K562 (cell line): Measurements from ENCODE around the gene ZNF778. TPM values are rescaled to one million over a fixed set of nuclear protein-coding genes. Genes with fewer than 3 reads are reported as not detected.

Experiments used
- ATAC-seq: fragments of 200-7000 bp; cut with Tn5 transposase; 3 replicates; pipeline ENCODE4 v1.9.1; 2020; ENCODE audit warnings: moderate library complexity
- BruUV-seq: library from RNA; stranded (reverse); fragments of 400-500 nt; replicated peaks from 2 replicates; lab custom pipeline; 2021; lab: Mats Ljungman, UMichigan
- CTCF ChIA-PET: fragments of 300-600 bp; formaldehyde crosslinking; extraction: SDS; loops from one replicate; lab custom pipeline; 2021; ENCODE audit warnings: low intra/inter-chr PET ratio; lab: Yijun Ruan, JAX
- POLR2A ChIA-PET: fragments of 300-600, 350-650 bp; sonication (Branson Sonifier 250); formaldehyde crosslinking; extraction: SDS; loops from one replicate; lab custom pipeline; 2021; ENCODE audit warnings: antibody characterized with exemption, inconsistent platforms; lab: Yijun Ruan, JAX
- DNase-seq, 4 experiments: peaks; one replicate each; pipeline versions ENCODE4 v3.0.0 to v3.0.0-alpha.2; 2011 to 2018; ENCODE audit warnings: low spot score in 3 of 4, mixed read lengths in 3 of 4; ENCODE audit errors: extremely low read depth in 1 of 4
- FAIRE-seq: peaks from 2 replicates; lab custom pipeline; 2011; peaks lifted over from hg19 to GRCh38; lab: Jason Lieb, UNC
- H2AFZ ChIP-seq: 2 replicates; pipeline ENCODE4 v1.6.0; 2011; ENCODE audit warnings: low read depth, low read length, control low read depth, inconsistent platforms
- H3K27ac ChIP-seq: fragments of 200-600 bp; 3 replicates; pipeline ENCODE4 v1.8.0; 2011; ENCODE audit warnings: low read depth, mild to moderate bottlenecking, control low read depth, inconsistent platforms, low read length, moderate library complexity, mixed read lengths; ENCODE audit errors: extremely low read depth
- H3K27me3 ChIP-seq, 2 experiments: fragments of 300-600 bp in 1 of 2; 2 replicates in 1 of 2; 3 replicates in 1 of 2; pipeline versions ENCODE4 v1.6.0 to v1.8.0; 2011; ENCODE audit warnings: inconsistent platforms in 2 of 2, low read length in 2 of 2, mild to moderate bottlenecking in 1 of 2, mixed read lengths in 1 of 2, moderate library complexity in 1 of 2; ENCODE audit not compliant: control insufficient read depth in 2 of 2, insufficient read depth in 2 of 2
- H3K36me3 ChIP-seq: fragments of 300-600 bp; 3 replicates; pipeline ENCODE4 v1.8.0; 2011; ENCODE audit warnings: mild to moderate bottlenecking, low read length, inconsistent platforms; ENCODE audit not compliant: control insufficient read depth, insufficient read depth
- H3K4me1 ChIP-seq, 2 experiments: fragments of 200-600 bp in 1 of 2; replicated peaks in 1 of 2; 2 replicates in 1 of 2; 3 replicates in 1 of 2; pipeline versions ENCODE4 v1.5.1 to v1.8.0; 2011; ENCODE audit warnings: inconsistent platforms in 2 of 2, low read length in 2 of 2, mild to moderate bottlenecking in 1 of 2, mixed read lengths in 1 of 2, moderate library complexity in 1 of 2; ENCODE audit not compliant: control insufficient read depth in 2 of 2, insufficient read depth in 2 of 2
- H3K4me2 ChIP-seq: 2 replicates; pipeline ENCODE4 v1.6.1; 2011; ENCODE audit warnings: low read length, control low read depth, inconsistent platforms, mixed read lengths; ENCODE audit not compliant: insufficient read depth
- H3K4me3 ChIP-seq: fragments of 200-600 bp; sonication (generic), shearing (Covaris generic); 2 replicates; pipeline ENCODE4 v1.5.1; 2016; ENCODE audit warnings: control low read depth, inconsistent platforms
- H3K79me2 ChIP-seq: fragments of 200-600 bp; 3 replicates; pipeline ENCODE4 v1.8.0; 2011; ENCODE audit warnings: low read length, inconsistent platforms; ENCODE audit not compliant: control insufficient read depth, insufficient read depth
- H3K9ac ChIP-seq, 2 experiments: 2 replicates each; pipeline versions ENCODE4 v1.6.0 to v1.6.1; 2011; ENCODE audit warnings: low read depth in 2 of 2, low read length in 2 of 2, control low read depth in 1 of 2, inconsistent platforms in 1 of 2, mild to moderate bottlenecking in 1 of 2, mixed read lengths in 1 of 2; ENCODE audit not compliant: insufficient read depth in 1 of 2
- H3K9me1 ChIP-seq: one replicate; pipeline ENCODE4 v1.6.0; 2011; ENCODE audit warnings: inconsistent platforms, mild to moderate bottlenecking, low read length, moderate library complexity; ENCODE audit not compliant: control insufficient read depth, insufficient read depth
- H3K9me3 ChIP-seq: replicated peaks from 2 replicates; pipeline ENCODE4 v1.5.1; 2011; ENCODE audit warnings: low read depth, low read length, inconsistent platforms; ENCODE audit not compliant: control insufficient read depth, insufficient read depth
- H4K20me1 ChIP-seq: replicated peaks from 2 replicates; pipeline ENCODE4 v1.6.1; 2011; ENCODE audit warnings: low read length, inconsistent platforms, mixed read lengths; ENCODE audit not compliant: control insufficient read depth, insufficient read depth
- ARID1B ChIP-seq: fragments of 450-650 bp; IDR thresholded peaks from 2 replicates; pipeline ENCODE4 v1.6.1; 2016; ENCODE audit warnings: antibody characterized with exemption, mild to moderate bottlenecking, inconsistent platforms
- CBFA2T2 ChIP-seq: fragments of 450-650 bp; conservative IDR thresholded peaks from 2 replicates; pipeline ENCODE4 v1.6.1; 2017; ENCODE audit warnings: mild to moderate bottlenecking
- CEBPB ChIP-seq: fragments of 450-650 bp; IDR thresholded peaks from 2 replicates; pipeline ENCODE4 v1.6.1; 2016; ENCODE audit warnings: missing genetic modification characterization, missing compliant biosample characterization
- HDAC3 ChIP-seq: fragments of 450-650 bp; IDR thresholded peaks from 2 replicates; pipeline ENCODE4 v1.6.1; 2018; ENCODE audit warnings: borderline replicate concordance, mild to moderate bottlenecking, moderate library complexity; ENCODE audit not compliant: partially characterized antibody
- MTA3 ChIP-seq: fragments of 450-650 bp; formaldehyde crosslinking; IDR thresholded peaks from 2 replicates; pipeline ENCODE4 v1.6.1; 2017; ENCODE audit warnings: mild to moderate bottlenecking, borderline replicate concordance
- NR2F6 ChIP-seq: fragments of 450-650 bp; formaldehyde crosslinking; IDR thresholded peaks from 2 replicates; pipeline ENCODE4 v1.4.0; 2020; ENCODE audit warnings: mild to moderate bottlenecking
- PRMT5 ChIP-seq: sonication (generic); formaldehyde crosslinking; IDR thresholded peaks from 2 replicates; pipeline ENCODE4 v1.5.0; 2020; ENCODE audit warnings: missing genetic modification reagents
- RBM34 ChIP-seq: fragments of 200-400 bp; formaldehyde crosslinking; IDR thresholded peaks from 2 replicates; pipeline ENCODE4 v1.6.1; 2018; ENCODE audit warnings: low read length, borderline replicate concordance; ENCODE audit not compliant: insufficient read depth
- RFX1 ChIP-seq: fragments of 450-650 bp; IDR thresholded peaks from 2 replicates; pipeline ENCODE4 v1.6.1; 2016; ENCODE audit warnings: mild to moderate bottlenecking, moderate library complexity
- TRIM24 ChIP-seq, 2 experiments: fragments of 450-650 bp; IDR thresholded peaks; 2 replicates each; pipeline ENCODE4 v1.6.1; 2016
- WHSC1 ChIP-seq: IDR thresholded peaks from one replicate; pipeline ENCODE4 v1.6.1; 2012; ENCODE audit warnings: low read length, control low read depth, inconsistent platforms
- ZC3H11A ChIP-seq: IDR thresholded peaks from 2 replicates; pipeline ENCODE4 v1.6.1; 2012; ENCODE audit warnings: low read depth, low read length, improper control_type of control experiment
- ZNF75A ChIP-seq: fragments of 450-650 bp; formaldehyde crosslinking; IDR thresholded peaks from 2 replicates; pipeline ENCODE4 v1.4.0; 2020; ENCODE audit warnings: mild to moderate bottlenecking
- ZNF780A ChIP-seq: fragments of 250-450 bp; sonication (Bioruptor Pico); IDR thresholded peaks from 2 replicates; pipeline ENCODE4 v1.5.0; 2021; ENCODE audit warnings: mild to moderate bottlenecking
- WGBS: fragments of 100-300 bp; shearing (Covaris generic); methylation state at CpG from one replicate; pipeline ENCODE4 v1.1.6; 2016; ENCODE audit warnings: low coverage, mixed read lengths; ENCODE audit not compliant: insufficient coverage; ENCODE audit errors: missing lambda C conversion rate; 5-methylcytosine and 5-hydroxymethylcytosine counted together
- in situ Hi-C: fragments of 300-500 bp; cut with MboI; formaldehyde crosslinking; loops from 4 replicates; pipeline ENCODE4 v1.15.0; 2018; ENCODE audit warnings: inconsistent platforms, mixed read lengths
- intact Hi-C: fragments of 100-400 bp; cut with micrococcal nuclease; formaldehyde crosslinking; loops from 2 replicates; pipeline ENCODE4 v1.14.2; 2022
- polyA plus RNA-seq, 8 experiments: library from polyadenylated mRNA; depleted of rRNA in 4 of 8; stranded (reverse) in 5 of 8; unstranded in 3 of 8; fragments of >200 nt; fragmentation: Nextera tagmentation in 2 of 8; fragmentation: Illumina TruSeq in 1 of 8; extraction: Ambion mirVana in 2 of 8; extraction: Trizol in 1 of 8; gene quantifications; 2 replicates each; pipeline versions ENCODE4 v1.2.1 to v1.2.3, GENCODE V29; 2011 to 2014; ENCODE audit warnings: inconsistent platforms in 1 of 8, missing spikeins in 1 of 8
- total RNA-seq, 7 experiments: library from RNA; depleted of rRNA in 6 of 7; stranded (reverse); fragments of >200 nt in 6 of 7; fragmentation: Illumina TruSeq in 2 of 7; extraction: Trizol in 2 of 7; gene quantifications; 2 replicates each; pipeline versions ENCODE4 v1.2.1 to v1.2.3, GENCODE V29; 2011 to 2021; ENCODE audit warnings: low replicate concordance in 1 of 7
- TF ChIP-seq, protein P1 (sequence below): IDR thresholded peaks from 3 replicates; pipeline ENCODE4 v1.6.1; 2011; ENCODE audit warnings: borderline replicate concordance, mild to moderate bottlenecking, moderate library complexity; ENCODE audit not compliant: insufficient read length; ENCODE audit errors: extremely low read depth
- TF ChIP-seq, protein P2 (sequence below): fragments of 250-450 bp; sonication (Bioruptor Pico); IDR thresholded peaks from 2 replicates; pipeline ENCODE4 v1.4.0; 2020; ENCODE audit warnings: borderline replicate concordance

The ZNF778 gene
- total and polyA plus RNA-seq, 9 of the 15 experiments (the other 6 are each of a cell fraction or from before 2014, with no cell fraction given): 0.70 to 60.6 (median 7.5) TPM

DNA sequence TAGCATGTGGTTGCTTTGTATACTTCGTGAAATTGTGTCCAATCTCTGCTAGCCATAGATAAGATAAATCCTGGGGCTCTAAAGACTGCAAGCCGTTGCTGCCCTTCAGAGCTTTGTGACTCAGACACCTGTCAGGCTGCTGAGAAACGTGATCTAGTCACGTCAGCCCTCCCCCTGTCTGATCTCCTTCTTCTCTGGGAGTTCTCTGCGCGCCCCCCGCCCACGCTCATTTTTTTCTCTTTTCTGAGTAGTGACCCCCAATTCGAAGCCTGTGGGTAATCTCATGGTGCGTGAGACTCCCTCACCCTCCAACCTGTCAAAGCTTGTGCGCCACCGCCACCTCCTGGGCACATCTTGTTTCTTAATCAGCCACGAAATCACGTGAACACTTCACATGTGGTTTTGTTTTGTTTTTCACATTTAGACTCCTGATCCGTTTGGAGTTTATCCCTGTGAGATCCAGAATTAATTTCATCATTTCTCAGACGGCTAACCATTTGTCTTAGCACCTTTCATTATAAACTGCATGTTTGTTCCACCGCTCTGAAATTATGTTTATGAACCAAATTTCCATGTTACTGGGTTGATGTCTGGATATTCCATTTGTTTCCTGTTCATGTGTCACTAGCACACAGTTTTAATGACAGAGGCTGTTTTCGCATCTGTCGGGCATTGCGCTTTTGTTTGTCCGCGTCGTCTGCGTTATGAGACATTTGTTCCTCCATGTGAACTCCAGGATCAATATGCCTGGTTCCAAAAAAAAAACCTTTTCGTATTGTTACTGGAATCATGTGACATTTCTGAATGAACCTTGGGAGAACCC is 977 bp upstream of the ZNF778 start:
- H3K27me3 ChIP-seq: no peaks in the 10 kb centered on the region; a peak in 2 of 5 replicates
- peaks cover 18% of the 10 kb centered on the region for H3K36me3 ChIP-seq
- H3K9me1 ChIP-seq: no peaks in the 10 kb centered on the region
- peaks cover 20 to 31% of the 10 kb centered on the region in 2 experiments; a peak in 4 of 5 replicates for H3K4me1 ChIP-seq
- ChIA-PET POLR2A (interaction anchor here (0.8 to 1.5 kb wide), 4 partner anchors 11 to 406 kb away, joined by 3 to 4 read pairs (median 4); partner anchors contain the start of gene SLC22A31), CTCF (interaction anchor here (0.6 to 1.5 kb wide), 5 partner anchors 46 to 480 kb away, joined by 3 to 5 read pairs (median 4); no protein-coding TSS in a partner anchor)
- intact Hi-C loops (loop anchor here (2.0 to 5.0 kb wide), 4 partner anchors 24 to 404 kb away; partner anchors contain the start of genes CDH15 and SPG7), in situ Hi-C loops (loop anchor here (10.0 kb wide), 1 partner anchor 402 kb away; the partner anchor contains the start of gene APRT)
- peak overlapping the region; percentile 76 to 99 for H3K9ac ChIP-seq
- peak overlapping the region; percentile 72 for H3K4me2 ChIP-seq
- H3K9me3 ChIP-seq: no peaks in the 10 kb centered on the region; the same call in 1 of the 2 replicates
- peaks cover 34% of the 10 kb centered on the region for H3K79me2 ChIP-seq
- FAIRE-seq (peak; percentile 89), DNase-seq (peak; percentile 66 to 85 (median 72)), ATAC-seq (peak; percentile 71)
- H4K20me1 ChIP-seq: no peaks in the 10 kb centered on the region; the same call in 1 of the 2 replicates
- peak overlapping the region; percentile 78 for H3K27ac ChIP-seq
- peak overlapping the region; percentile 89; the same call in 1 of the 2 replicates for H2AFZ ChIP-seq
- H3K4me3 ChIP-seq: peak overlapping the region; percentile 90
- no TSS peak for BruUV-seq
- WGBS: 1% methylated on average over 24 of the region's 25 CpGs
- no peak for TF ChIP-seq CEBPB (tag)
- no peak for TF ChIP-seq ZNF75A (CRISPR knock-in tag)
- TF ChIP-seq NR2F6: no peak
- TF ChIP-seq, protein P1, sequence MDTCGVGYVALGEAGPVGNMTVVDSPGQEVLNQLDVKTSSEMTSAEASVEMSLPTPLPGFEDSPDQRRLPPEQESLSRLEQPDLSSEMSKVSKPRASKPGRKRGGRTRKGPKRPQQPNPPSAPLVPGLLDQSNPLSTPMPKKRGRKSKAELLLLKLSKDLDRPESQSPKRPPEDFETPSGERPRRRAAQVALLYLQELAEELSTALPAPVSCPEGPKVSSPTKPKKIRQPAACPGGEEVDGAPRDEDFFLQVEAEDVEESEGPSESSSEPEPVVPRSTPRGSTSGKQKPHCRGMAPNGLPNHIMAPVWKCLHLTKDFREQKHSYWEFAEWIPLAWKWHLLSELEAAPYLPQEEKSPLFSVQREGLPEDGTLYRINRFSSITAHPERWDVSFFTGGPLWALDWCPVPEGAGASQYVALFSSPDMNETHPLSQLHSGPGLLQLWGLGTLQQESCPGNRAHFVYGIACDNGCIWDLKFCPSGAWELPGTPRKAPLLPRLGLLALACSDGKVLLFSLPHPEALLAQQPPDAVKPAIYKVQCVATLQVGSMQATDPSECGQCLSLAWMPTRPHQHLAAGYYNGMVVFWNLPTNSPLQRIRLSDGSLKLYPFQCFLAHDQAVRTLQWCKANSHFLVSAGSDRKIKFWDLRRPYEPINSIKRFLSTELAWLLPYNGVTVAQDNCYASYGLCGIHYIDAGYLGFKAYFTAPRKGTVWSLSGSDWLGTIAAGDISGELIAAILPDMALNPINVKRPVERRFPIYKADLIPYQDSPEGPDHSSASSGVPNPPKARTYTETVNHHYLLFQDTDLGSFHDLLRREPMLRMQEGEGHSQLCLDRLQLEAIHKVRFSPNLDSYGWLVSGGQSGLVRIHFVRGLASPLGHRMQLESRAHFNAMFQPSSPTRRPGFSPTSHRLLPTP: no peak
- no peak for TF ChIP-seq RFX1
- TF ChIP-seq HDAC3: peak; percentile 29
- TF ChIP-seq, protein P2, sequence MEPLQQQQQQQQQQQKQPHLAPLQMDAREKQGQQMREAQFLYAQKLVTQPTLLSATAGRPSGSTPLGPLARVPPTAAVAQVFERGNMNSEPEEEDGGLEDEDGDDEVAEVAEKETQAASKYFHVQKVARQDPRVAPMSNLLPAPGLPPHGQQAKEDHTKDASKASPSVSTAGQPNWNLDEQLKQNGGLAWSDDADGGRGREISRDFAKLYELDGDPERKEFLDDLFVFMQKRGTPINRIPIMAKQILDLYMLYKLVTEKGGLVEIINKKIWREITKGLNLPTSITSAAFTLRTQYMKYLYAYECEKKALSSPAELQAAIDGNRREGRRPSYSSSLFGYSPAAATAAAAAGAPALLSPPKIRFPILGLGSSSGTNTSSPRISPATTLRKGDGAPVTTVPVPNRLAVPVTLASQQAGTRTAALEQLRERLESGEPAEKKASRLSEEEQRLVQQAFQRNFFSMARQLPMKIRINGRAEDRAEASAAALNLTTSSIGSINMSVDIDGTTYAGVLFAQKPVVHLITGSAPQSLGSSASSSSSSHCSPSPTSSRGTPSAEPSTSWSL: no peak
- no peak for TF ChIP-seq PRMT5 (CRISPR knock-in tag)
- no peak for TF ChIP-seq WHSC1
- TF ChIP-seq RBM34: no peak
- TF ChIP-seq TRIM24 (IDR thresholded peaks at IDR 0.05): 0 out of 4 replicates have a peak, but pooled peaks have one; percentile 6 to 37
- peak; percentile 85 for TF ChIP-seq ARID1B
- TF ChIP-seq MTA3: peak; percentile 50; the same call in 1 of the 2 replicates
- no peak for TF ChIP-seq ZNF780A (CRISPR knock-in tag)
- peak; percentile 69 for TF ChIP-seq CBFA2T2
- TF ChIP-seq ZC3H11A: no peak
